Placental epithelial cell (primary cell): ENCODE results near the gene EML3. TPM values are rescaled to one million over a fixed set of nuclear protein-coding genes. Genes with fewer than 3 reads are reported as not detected.

Experiments
- small RNA-seq: library from RNA; depleted of rRNA; stranded (forward); fragments of <200 nt; gene quantifications from one replicate; pipeline ENCODE3, GENCODE V24; 2012
- total RNA-seq: library from RNA; depleted of rRNA; stranded (reverse); fragments of >200 nt; gene quantifications from 2 replicates; pipeline ENCODE4 v1.2.3, GENCODE V29; 2012

EML3 gene
- total RNA-seq, result 42.0 and 48.3 TPM in 2 replicates

GRCh38 chr11:62612366-62613290, at the start of gene EML3, which contains the start of gene ROM1:
TSS of gene EML3 (minus strand) at chr11:62612775. CDS start at chr11:62612457, 318 bp downstream.
TSS of gene ROM1 (plus strand) at chr11:62613257. CDS start at chr11:62613282, 25 bp downstream.

GRCh38 chr11:62645946-62646824, 33.6 kb upstream of the EML3 start, which contains the start of gene GANAB:
TSS of gene GANAB (minus strand) at chr11:62646613. CDS start at chr11:62646599, 14 bp downstream.

GRCh38 chr11:62621567-62622470, 9.2 kb upstream of the EML3 start, which contains the start of gene B3GAT3:
TSS of gene B3GAT3 (minus strand) at chr11:62621986. CDS start at chr11:62621947, 39 bp downstream.

GRCh38 chr11:62601372-62602140, 11.0 kb downstream of the EML3 start, which contains the start of gene MTA2:
TSS of gene MTA2 (minus strand) at chr11:62601865. CDS start at chr11:62601450, 415 bp downstream.

DNA sequence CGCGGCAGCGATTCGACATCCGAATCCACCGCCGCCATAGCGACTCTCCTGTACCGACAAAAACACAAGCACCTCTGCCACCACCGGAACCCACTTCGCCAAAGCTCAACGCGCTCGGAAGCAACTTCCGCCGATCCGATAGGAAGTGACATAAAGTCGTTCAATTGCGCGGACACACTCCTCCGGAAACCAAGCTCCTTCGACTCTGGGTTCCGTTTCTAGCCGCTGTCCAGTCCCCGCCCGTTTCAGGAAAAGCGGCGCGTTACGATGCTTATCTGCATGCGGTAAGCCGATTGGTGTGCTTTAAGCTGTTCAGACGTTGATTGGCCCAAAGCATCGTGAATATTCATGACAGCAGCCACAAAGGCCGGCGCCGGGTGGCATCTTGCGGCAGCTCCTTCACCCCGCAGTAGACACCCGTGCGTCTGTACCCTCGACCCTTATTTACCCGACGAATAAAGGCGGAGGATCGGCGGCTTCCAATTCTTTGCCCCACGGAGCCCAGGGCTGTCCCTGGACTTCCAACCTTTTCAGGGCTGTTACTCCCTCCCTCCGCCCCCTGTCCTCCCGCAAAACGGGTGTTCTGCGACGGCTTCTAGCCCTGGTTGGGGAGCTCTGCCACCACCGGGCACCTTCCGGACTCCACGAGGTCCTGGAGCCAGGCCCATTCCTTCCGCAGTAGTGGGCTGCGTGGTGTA, 21.0 kb downstream of the EML3 start, which contains the start of gene TUT1:
Gene TUT1, minus strand, starts transcription at position 76 of the 698 bp plus-strand sequence. Its CDS starts 38 bp downstream, at position 38.

GRCh38 chr11:62573592-62574362, 38.8 kb downstream of the EML3 start, which contains the start of gene EEF1G:
TSS of gene EEF1G (minus strand) at chr11:62573891. CDS start at chr11:62573842, 49 bp downstream.

Small RNA genes lying within 50 kb of the gene (small RNA-seq; reads per million reads assigned to genes)
- gene AP001458.1, result not detected
- gene EEF1G, result not detected
- 0.20 reads per million for gene MIR6747

Other genes starting within 250 kb of the EML3 start
- not detected in 2 replicates for gene SCGB1A1, start 193.7 kb downstream of the EML3 start, total RNA-seq
- gene AHNAK, start 66.0 kb downstream of the EML3 start, total RNA-seq, result 1,365 and 1,551 TPM in 2 replicates
- 1,098 and 1,125 TPM in 2 replicates for gene EEF1G, start 38.9 kb downstream of the EML3 start, total RNA-seq
- 5.9 and 6.2 TPM in 2 replicates for gene TUT1, start 21.3 kb downstream of the EML3 start, total RNA-seq
- gene MTA2, start 10.9 kb downstream of the EML3 start, total RNA-seq, result 114 and 152 TPM in 2 replicates
- 0.54 and 4.7 TPM in 2 replicates for gene ROM1, start 482 bp upstream of the EML3 start, total RNA-seq
- gene B3GAT3, start 9.2 kb upstream of the EML3 start, total RNA-seq, result 25.2 and 27.9 TPM in 2 replicates
- gene GANAB, start 33.8 kb upstream of the EML3 start, total RNA-seq, result 164 and 256 TPM in 2 replicates
- 27.5 and 32.8 TPM in 2 replicates for gene INTS5, start 40.5 kb upstream of the EML3 start, total RNA-seq
- gene C11orf98, start 52.4 kb upstream of the EML3 start, total RNA-seq, result 22.4 and 30.1 TPM in 2 replicates
- 6.2 and 14.1 TPM in 2 replicates for gene CSKMT, start 52.5 kb upstream of the EML3 start, total RNA-seq
- 5.5 and 6.2 TPM in 2 replicates for gene UQCC3, start 58.9 kb upstream of the EML3 start, total RNA-seq
- 5.1 and 6.0 TPM in 2 replicates for gene LBHD1, start 59.5 kb upstream of the EML3 start, total RNA-seq
- 96.7 and 148 TPM in 2 replicates for gene UBXN1, start 66.3 kb upstream of the EML3 start, total RNA-seq
- 0.39 and 0.87 TPM in 2 replicates for gene LRRN4CL, start 76.8 kb upstream of the EML3 start, total RNA-seq
- 72.6 and 84.4 TPM in 2 replicates for gene BSCL2, start 94.6 kb upstream of the EML3 start, total RNA-seq
- 0.79 TPM in 1 of 2 replicates, not detected in the other for gene GNG3, start 94.9 kb upstream of the EML3 start, total RNA-seq
- gene HNRNPUL2, start 114.7 kb upstream of the EML3 start, total RNA-seq, result 9.3 and 13.0 TPM in 2 replicates
- 28.7 and 34.1 TPM in 2 replicates for gene TTC9C, start 115.7 kb upstream of the EML3 start, total RNA-seq
- gene ZBTB3, start 141.4 kb upstream of the EML3 start, total RNA-seq, result 25.9 and 32.9 TPM in 2 replicates
- gene POLR2G, start 148.8 kb upstream of the EML3 start, total RNA-seq, result 51.0 and 53.5 TPM in 2 replicates
- 18.2 and 20.4 TPM in 2 replicates for gene TAF6L, start 158.6 kb upstream of the EML3 start, total RNA-seq
- gene TMEM179B, start 174.6 kb upstream of the EML3 start, total RNA-seq, result 40.4 and 47.3 TPM in 2 replicates
- gene TMEM223, start 179.2 kb upstream of the EML3 start, total RNA-seq, result 18.5 and 21.0 TPM in 2 replicates
- gene NXF1, start 192.7 kb upstream of the EML3 start, total RNA-seq, result 33.9 and 38.5 TPM in 2 replicates
- gene STX5, start 219.3 kb upstream of the EML3 start, total RNA-seq, result 51.8 and 64.6 TPM in 2 replicates
- not detected in 2 replicates for gene TEX54, start 220.1 kb upstream of the EML3 start, total RNA-seq
- gene WDR74, start 226.8 kb upstream of the EML3 start, total RNA-seq, result 27.7 and 86.8 TPM in 2 replicates